RWPE2 (cell line): ENCODE results near the gene DTX4.

ENCODE experiments used
- ATAC-seq: fragments of 200-7000 bp; cut with Tn5 transposase; 3 replicates; pipeline ENCODE4 v1.9.1; 2021; ENCODE audit warnings: low read depth
- DNase-seq: peaks from one replicate; pipeline ENCODE4 v3.0.0-alpha.2; 2020; ENCODE audit warnings: low spot score
- H3K27ac ChIP-seq: fragments of 450-650 bp; 2 replicates; pipeline ENCODE4 v1.5.1; 2017; ENCODE audit warnings: mild to moderate bottlenecking; ENCODE audit not compliant: poor library complexity, severe bottlenecking
- H3K27me3 ChIP-seq: fragments of 250-450 bp; sonication (Bioruptor Pico); 2 replicates; pipeline ENCODE4 v1.5.1; 2021; ENCODE audit warnings: mild to moderate bottlenecking, moderate library complexity; ENCODE audit not compliant: insufficient read depth, poor library complexity, severe bottlenecking
- H3K36me3 ChIP-seq: fragments of 250-450 bp; sonication (Bioruptor Pico); 2 replicates; pipeline ENCODE4 v1.5.1; 2020; ENCODE audit warnings: low read depth, mild to moderate bottlenecking, moderate library complexity
- H3K4me1 ChIP-seq: fragments of 250-450 bp; sonication (Bioruptor Pico); 2 replicates; pipeline ENCODE4 v1.5.1; 2021; ENCODE audit warnings: mild to moderate bottlenecking, moderate library complexity; ENCODE audit not compliant: insufficient read depth, poor library complexity, severe bottlenecking
- H3K4me3 ChIP-seq: fragments of 250-450 bp; sonication (Bioruptor Pico); 2 replicates; pipeline ENCODE4 v1.5.1; 2021; ENCODE audit warnings: mild to moderate bottlenecking, moderate library complexity; ENCODE audit not compliant: severe bottlenecking
- H3K9me3 ChIP-seq: fragments of 250-450 bp; sonication (Bioruptor Pico); 2 replicates; pipeline ENCODE4 v1.5.1; 2021; ENCODE audit warnings: mild to moderate bottlenecking, moderate library complexity; ENCODE audit not compliant: severe bottlenecking
- CTCF ChIP-seq: fragments of 450-650 bp; IDR thresholded peaks from one replicate; pipeline ENCODE4 v1.5.1; 2017; ENCODE audit warnings: mild to moderate bottlenecking, moderate library complexity; ENCODE audit not compliant: poor library complexity, severe bottlenecking

The DTX4 gene

GRCh38 chr11:59253001-59253400 is 81.1 kb downstream of the DTX4 start:
- no peaks in the 10 kb centered on the region for H3K36me3 ChIP-seq
- ATAC-seq: no peak
- H3K4me1 ChIP-seq: peaks cover 1% of the 10 kb centered on the region
- no peak overlapping the region for H3K27ac ChIP-seq
- no peaks in the 10 kb centered on the region for H3K9me3 ChIP-seq
- DNase-seq: no peak
- H3K4me3 ChIP-seq: no peak overlapping the region
- H3K27me3 ChIP-seq: no peaks in the 10 kb centered on the region
- TF ChIP-seq CTCF: no peak

GRCh38 chr11:59254286-59254685 is 82.4 kb downstream of the DTX4 start:
- no peak overlapping the region for H3K4me3 ChIP-seq
- no peaks in the 10 kb centered on the region for H3K4me1 ChIP-seq
- ATAC-seq (no peak), DNase-seq (no peak)
- H3K9me3 ChIP-seq: no peaks in the 10 kb centered on the region
- TF ChIP-seq CTCF: no peak
- no peak overlapping the region for H3K27ac ChIP-seq
- no peaks in the 10 kb centered on the region for H3K27me3 ChIP-seq
- H3K36me3 ChIP-seq: no peaks in the 10 kb centered on the region

- ATAC-seq (no peak), DNase-seq (no peak)
- no peak overlapping the region for H3K4me3 ChIP-seq
- no peaks in the 10 kb centered on the region for H3K27me3 ChIP-seq
- no peaks in the 10 kb centered on the region for H3K9me3 ChIP-seq
- no peak overlapping the region for H3K27ac ChIP-seq
- TF ChIP-seq CTCF: no peak
- no peaks in the 10 kb centered on the region for H3K36me3 ChIP-seq
- H3K4me1 ChIP-seq: no peaks in the 10 kb centered on the region
These were observed 83.3 kb downstream of the DTX4 start for GRCh38 chr11:59255281-59255680.
